ENCODE data around the gene DNAAF5. TPM values are rescaled to one million over a fixed set of nuclear protein-coding genes. Genes with fewer than 3 reads are reported as not detected.

DNAAF5 gene
- total and polyA plus RNA-seq, 3 donors from 2014 or later, result 21.1 to 67.0 (median 52.6) TPM

- 48 to 68% methylated on average over 11 of the region's 11 CpGs for WGBS, 2 donors
- TF ChIP-seq POLR2A (IDR thresholded peaks at IDR 0.05) (no peak), CTCF (IDR thresholded peaks at IDR 0.05) (no peak)
- Histone ChIP-seq H3K27ac (peak overlapping the region; percentile 48 to 79), H3K27me3 (no peaks in the 10 kb centered on the region), H3K36me3 (ENCODE audit: low read depth, missing control alignments) (no peaks in the 10 kb centered on the region), H3K9me3 (no peaks in the 10 kb centered on the region), H3K4me3 (no peak overlapping the region), H3K4me1 (peaks cover 26% of the 10 kb centered on the region)
- no peak for DNase-seq
- intact Hi-C loops (cut with DNase I; ENCODE audit: low total_unique reads), result loop anchor here (5.0 kb wide), 1 partner anchor 440 kb away; no protein-coding TSS in a partner anchor
Observed at GRCh38 chr7:772005-772294, 45.5 kb downstream of the DNAAF5 start.

- H3K27ac ChIP-seq, result peak overlapping the region in 1 of 2 donors; percentile 79
- peaks cover 26% of the 10 kb centered on the region for H3K4me1 ChIP-seq
- H3K9me3 ChIP-seq, result no peaks in the 10 kb centered on the region
Observed at GRCh38 chr7:772392-772791, 45.9 kb downstream of the DNAAF5 start.

GRCh38 chr7:772861-773621 lies 46.5 kb downstream of the DNAAF5 start:
- Histone ChIP-seq H3K36me3 (ENCODE audit: low read depth, missing control alignments) (no peaks in the 10 kb centered on the region), H3K27ac (no peak overlapping the region)
- 91 to 93% methylated on average over 18 to 32 of the region's 32 CpGs for WGBS, 2 donors

More at GRCh38 chr7:772392-772791, 45.9 kb downstream of the DNAAF5 start:
- Histone ChIP-seq H3K27me3 (no peaks in the 10 kb centered on the region), H3K36me3 (ENCODE audit: low read depth, missing control alignments) (no peaks in the 10 kb centered on the region), H3K4me3 (no peak overlapping the region)
- no peak for TF ChIP-seq POLR2A (IDR thresholded peaks at IDR 0.05)
- TF ChIP-seq CTCF (IDR thresholded peaks at IDR 0.05), result no peak
- intact Hi-C loops (cut with DNase I; ENCODE audit: low total_unique reads), result loop anchor here (5.0 kb wide), 1 partner anchor 440 kb away; no protein-coding TSS in a partner anchor
- WGBS, 2 donors, result 94 to 96% methylated on average over 13 of the region's 13 CpGs
- no peak for DNase-seq

GRCh38 chr7:773622-773915 lies 47.1 kb downstream of the DNAAF5 start:
- DNase-seq, result no peak
- TF ChIP-seq POLR2A (IDR thresholded peaks at IDR 0.05) (no peak), CTCF (IDR thresholded peaks at IDR 0.05) (no peak)
- no peaks in the 10 kb centered on the region for H3K27me3 ChIP-seq
- no peak overlapping the region for H3K4me3 ChIP-seq
- no peak overlapping the region for H3K27ac ChIP-seq
- H3K36me3 ChIP-seq (ENCODE audit: low read depth, missing control alignments), result no peaks in the 10 kb centered on the region
- no peaks in the 10 kb centered on the region for H3K9me3 ChIP-seq
- WGBS, 2 donors, result 71 to 82% methylated on average over 1 to 12 of the region's 12 CpGs
- intact Hi-C loops (cut with DNase I; ENCODE audit: low total_unique reads), result loop anchor here (5.0 kb wide), 1 partner anchor 441 kb away; no protein-coding TSS in a partner anchor
- peaks cover 26% of the 10 kb centered on the region for H3K4me1 ChIP-seq

More at GRCh38 chr7:772861-773621, 46.5 kb downstream of the DNAAF5 start:
- Histone ChIP-seq H3K27me3 (no peaks in the 10 kb centered on the region), H3K4me1 (peaks cover 26% of the 10 kb centered on the region), H3K4me3 (no peak overlapping the region), H3K9me3 (no peaks in the 10 kb centered on the region)
- intact Hi-C loops (cut with DNase I; ENCODE audit: low total_unique reads), result loop anchor here (5.0 kb wide), 1 partner anchor 441 kb away; no protein-coding TSS in a partner anchor
- no peak for TF ChIP-seq CTCF (IDR thresholded peaks at IDR 0.05)
- no peak for TF ChIP-seq POLR2A (IDR thresholded peaks at IDR 0.05)
- no peak for DNase-seq
